SH-SY5Y (cell line): Measurements from ENCODE around the gene MRPL24.

Experiments used
- GATA2 ChIP-seq: IDR thresholded peaks from 2 replicates; pipeline ENCODE4 v1.6.1; 2011; ENCODE audit warnings: mild to moderate bottlenecking, low read depth, low read length
- GATA3 ChIP-seq: IDR thresholded peaks from 2 replicates; pipeline ENCODE4 v1.6.1; 2011; ENCODE audit warnings: low read depth, mild to moderate bottlenecking, low read length, moderate library complexity

GRCh38 chr1:156717351-156717750 is 23.5 kb downstream of the MRPL24 start:
- TF ChIP-seq GATA2 (no peak), GATA3 (no peak)
